ENCODE measurements around the gene PREP. TPM values are rescaled to one million over a fixed set of nuclear protein-coding genes. Genes with fewer than 3 reads are reported as not detected.

Gene PREP
- total RNA-seq, 1 donor from 2014 or later, result 55.4 TPM

GRCh38 chr6:105380634-105381033, 22.2 kb downstream of the PREP start:
- H3K4me3 Mint-ChIP-seq (ENCODE audit: unreplicated experiment), result no peak overlapping the region
- H4K20me1 ChIP-seq (ENCODE audit: insufficient read depth, low read length), result peaks cover 48% of the 10 kb centered on the region
- H3K4me1 Mint-ChIP-seq (ENCODE audit: low read depth, unreplicated experiment), result peaks cover 12% of the 10 kb centered on the region
- no peak overlapping the region for H3K27ac ChIP-seq (ENCODE audit: low read depth, low read length)
- no peak overlapping the region for H3K27ac Mint-ChIP-seq (ENCODE audit: unreplicated experiment)
- peaks cover 34% of the 10 kb centered on the region for H3K79me2 ChIP-seq (ENCODE audit: insufficient read depth, low read length)
- H3K9me3 ChIP-seq (ENCODE audit: insufficient read depth, low read depth, low read length), result no peaks in the 10 kb centered on the region
- DNase-seq (ENCODE audit: low read depth), result no peak
- H3K36me3 Mint-ChIP-seq (ENCODE audit: low read depth, unreplicated experiment), result peaks cover 9% of the 10 kb centered on the region
- H3K4me2 ChIP-seq (ENCODE audit: low read length), result no peak overlapping the region
- H3K4me1 ChIP-seq (ENCODE audit: insufficient read depth, low read length), result peaks cover 4% of the 10 kb centered on the region
- no peaks in the 10 kb centered on the region for H3K9me3 Mint-ChIP-seq (ENCODE audit: unreplicated experiment)
- H2AFZ ChIP-seq (ENCODE audit: low read depth, low read length), result no peak overlapping the region
- peaks cover 4% of the 10 kb centered on the region for H3K36me3 ChIP-seq (ENCODE audit: insufficient read depth, low read length)
- no peaks in the 10 kb centered on the region for H3K27me3 ChIP-seq (ENCODE audit: insufficient read depth, low read length)
- no peak for TF ChIP-seq EZH2 (IDR thresholded peaks at IDR 0.05; ENCODE audit: insufficient read depth, low read length)
- no peak for TF ChIP-seq CTCF (IDR thresholded peaks at IDR 0.05; ENCODE audit: insufficient read depth, low read depth, low read length)
- H3K4me3 ChIP-seq (ENCODE audit: insufficient read depth, low read depth, low read length), result no peak overlapping the region
- FAIRE-seq, result no peak
- H3K27me3 Mint-ChIP-seq (ENCODE audit: low read depth, unreplicated experiment), result no peaks in the 10 kb centered on the region
- no peak overlapping the region for H3K9ac ChIP-seq (ENCODE audit: low read length)

GRCh38 chr6:105375797-105376196, 27.1 kb downstream of the PREP start:
- peaks cover 22% of the 10 kb centered on the region for H3K36me3 ChIP-seq (ENCODE audit: insufficient read depth, low read length)
- H3K9me3 Mint-ChIP-seq (ENCODE audit: unreplicated experiment), result no peaks in the 10 kb centered on the region

More at GRCh38 chr6:105375797-105376196, 27.1 kb downstream of the PREP start:
- Histone ChIP-seq H3K4me2 (ENCODE audit: low read length) (no peak overlapping the region), H3K79me2 (ENCODE audit: insufficient read depth, low read length) (peaks cover 7% of the 10 kb centered on the region), H3K27me3 (ENCODE audit: insufficient read depth, low read length) (no peaks in the 10 kb centered on the region), H4K20me1 (ENCODE audit: insufficient read depth, low read length) (peaks cover 17% of the 10 kb centered on the region), H3K4me3 (ENCODE audit: insufficient read depth, low read depth, low read length) (no peak overlapping the region), H3K9ac (ENCODE audit: low read length) (no peak overlapping the region), H3K9me3 (ENCODE audit: insufficient read depth, low read depth, low read length) (no peaks in the 10 kb centered on the region), H3K27ac (ENCODE audit: low read depth, low read length) (no peak overlapping the region), H3K4me1 (ENCODE audit: insufficient read depth, low read length) (no peaks in the 10 kb centered on the region), H2AFZ (ENCODE audit: low read depth, low read length) (no peak overlapping the region)
- Mint-ChIP-seq H3K36me3 (ENCODE audit: low read depth, unreplicated experiment) (peaks cover 12% of the 10 kb centered on the region), H3K4me1 (ENCODE audit: low read depth, unreplicated experiment) (peaks cover 23% of the 10 kb centered on the region), H3K27ac (ENCODE audit: unreplicated experiment) (no peak overlapping the region), H3K4me3 (ENCODE audit: unreplicated experiment) (no peak overlapping the region), H3K27me3 (ENCODE audit: low read depth, unreplicated experiment) (no peaks in the 10 kb centered on the region)
- TF ChIP-seq CTCF (IDR thresholded peaks at IDR 0.05; ENCODE audit: insufficient read depth, low read depth, low read length) (no peak), EZH2 (IDR thresholded peaks at IDR 0.05; ENCODE audit: insufficient read depth, low read length) (no peak)
- FAIRE-seq, result no peak
- no peak for DNase-seq (ENCODE audit: low read depth)

Data from astrocyte (in vitro differentiated cells and primary cell).